Right lobe of liver (tissue), 4 donors: ENCODE measurements around the gene KRT23.

Experiments
- CTCF ChIP-seq, 4 donors: fragments of 200-600 bp in 3 of 4; fragments of 450-650 bp in 1 of 4; IDR thresholded peaks; one replicate each; pipeline versions ENCODE4 v1.5.1 to v1.8.0; 2016 to 2022; ENCODE audit warnings: antibody characterized with exemption in 4 of 4, mild to moderate bottlenecking in 2 of 4
- POLR2A ChIP-seq: fragments of 450-650 bp; IDR thresholded peaks from one replicate; pipeline ENCODE4 v1.6.1; 2017; ENCODE audit warnings: antibody characterized with exemption, mild to moderate bottlenecking
- donor health status: DM: no; HTN: no; CAD: no.
- donor health status: DM: no; HTN: no; CAD: no.
- donor health status: DM: no; HTN: yes; CAD: no.

GRCh38 chr17:40942553-40942952 lies 5.1 kb upstream of the KRT23 start:
- TF ChIP-seq CTCF (IDR thresholded peaks at IDR 0.05) (no peak), POLR2A (no peak)
